ENCODE results near the gene MMP25.
A peak's percentile ranks its signal among the peaks of the same experiment; 100 is the strongest.

MMP25 gene

DNA sequence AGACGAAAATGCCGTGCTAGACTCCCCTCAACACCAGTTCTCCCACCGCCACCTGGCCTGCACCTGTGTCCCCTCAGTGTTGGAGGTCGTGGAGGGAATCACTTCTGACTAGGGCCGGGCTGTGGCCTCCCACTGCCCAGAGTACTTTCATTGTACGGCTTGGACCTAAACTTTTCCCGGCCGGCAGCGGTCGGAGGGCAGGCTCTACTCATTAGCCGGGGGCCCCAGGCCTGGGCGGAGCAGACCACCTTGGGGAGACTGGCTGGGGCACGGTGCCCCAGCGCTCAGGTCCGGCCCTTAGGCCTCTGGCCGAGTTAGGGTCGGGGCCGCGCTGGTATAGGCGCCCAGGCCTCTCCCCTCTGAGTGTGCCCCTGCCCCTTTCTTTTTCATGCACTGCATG is 29.0 kb upstream of the MMP25 start:
- DNase-seq (ENCODE audit: low spot score) = no peak

DNA sequence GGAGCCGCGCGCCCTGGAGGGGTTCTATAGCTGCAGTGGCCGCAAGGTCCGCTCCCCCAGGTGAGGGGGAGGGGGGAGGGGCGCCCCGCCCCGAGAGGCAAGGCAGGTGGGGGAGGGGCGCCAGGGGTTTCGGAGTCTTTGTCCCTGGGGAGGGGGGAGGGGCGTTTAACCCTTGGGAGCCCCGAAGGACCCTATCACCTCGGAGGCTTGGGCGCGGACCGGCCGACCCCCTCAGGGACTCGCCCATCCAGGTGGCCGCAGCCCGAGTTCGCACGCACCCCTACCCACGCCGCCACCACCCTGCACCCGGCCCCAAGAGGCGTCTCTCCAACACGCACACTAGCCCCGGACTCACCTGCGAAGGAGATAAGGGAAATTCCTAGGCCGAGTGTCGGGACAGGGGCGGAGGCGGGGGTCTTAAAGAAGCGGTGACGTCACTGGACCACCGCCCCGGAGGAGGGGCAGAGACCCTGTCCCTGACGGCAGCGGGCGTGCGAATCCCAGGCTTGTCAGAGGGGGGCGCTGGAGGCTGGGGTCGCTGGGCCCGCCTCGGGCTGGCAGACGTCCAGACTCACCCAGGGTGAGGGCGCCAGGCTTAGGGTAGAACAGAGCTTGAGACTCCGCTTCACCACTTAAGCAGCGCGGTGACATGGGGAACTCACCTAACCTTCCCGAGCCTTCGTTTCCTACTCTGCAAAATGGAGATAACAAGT is 28.4 kb upstream of the MMP25 start, which contains the start of gene CLDN6:
CLDN6 (minus strand) TSS at position 390 of the 713 bp plus-strand sequence. CDS start 2,162 bp downstream, outside the sequence.
- DNase-seq (ENCODE audit: low spot score) = no peak

DNA sequence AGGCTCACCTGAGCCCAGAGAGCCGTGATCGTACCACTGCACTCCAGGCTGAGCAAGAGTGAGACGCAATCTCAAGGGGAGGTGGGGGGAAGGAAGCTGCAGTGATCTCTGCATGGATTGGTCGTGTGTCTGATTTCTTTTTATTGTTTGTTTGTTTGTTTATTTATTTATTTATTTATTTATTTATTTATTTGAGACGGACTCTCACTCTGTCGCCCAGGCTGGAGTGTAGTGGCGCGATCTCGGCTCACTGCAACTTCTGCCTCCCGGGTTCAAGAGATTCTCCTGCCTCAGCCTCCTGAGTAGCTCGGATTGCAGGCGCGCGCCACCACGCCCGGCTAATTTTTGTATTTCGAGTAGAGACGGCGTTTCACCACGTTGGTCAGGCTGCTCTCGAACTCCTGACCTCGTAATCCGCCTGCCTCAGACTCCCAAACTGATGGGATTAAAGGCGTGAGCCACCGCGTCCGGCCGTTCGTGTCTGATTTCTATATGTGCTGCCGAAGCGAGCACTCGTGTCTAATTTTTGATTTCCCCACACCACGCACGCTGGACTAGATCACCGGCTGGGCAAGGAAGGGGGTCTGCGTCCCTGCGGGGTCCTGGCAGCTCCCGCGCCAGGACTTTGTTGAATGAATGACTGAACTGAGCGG is 26.6 kb upstream of the MMP25 start:
- DNase-seq (ENCODE audit: low spot score) = no peak

DNA sequence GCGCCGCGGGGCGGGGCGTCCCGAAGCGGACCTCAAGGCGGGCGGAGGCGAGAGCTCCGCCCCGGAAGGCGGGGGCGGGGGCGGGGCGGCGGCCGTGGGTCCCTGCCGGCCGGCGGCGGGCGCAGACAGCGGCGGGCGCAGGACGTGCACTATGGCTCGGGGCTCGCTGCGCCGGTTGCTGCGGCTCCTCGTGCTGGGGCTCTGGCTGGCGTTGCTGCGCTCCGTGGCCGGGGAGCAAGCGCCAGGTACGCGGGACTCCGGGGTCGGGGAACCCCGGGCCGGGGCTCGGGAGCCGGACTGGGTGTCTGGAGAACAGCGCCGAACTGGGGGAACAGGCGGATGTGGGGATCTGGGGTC is 26.1 kb upstream of the MMP25 start, which contains the start of gene TNFRSF12A:
TNFRSF12A (plus strand) TSS at position 122 of the 357 bp plus-strand sequence; CDS start at position 152, 30 bp downstream.
- DNase-seq (ENCODE audit: low spot score) = peak; percentile 66

DNA sequence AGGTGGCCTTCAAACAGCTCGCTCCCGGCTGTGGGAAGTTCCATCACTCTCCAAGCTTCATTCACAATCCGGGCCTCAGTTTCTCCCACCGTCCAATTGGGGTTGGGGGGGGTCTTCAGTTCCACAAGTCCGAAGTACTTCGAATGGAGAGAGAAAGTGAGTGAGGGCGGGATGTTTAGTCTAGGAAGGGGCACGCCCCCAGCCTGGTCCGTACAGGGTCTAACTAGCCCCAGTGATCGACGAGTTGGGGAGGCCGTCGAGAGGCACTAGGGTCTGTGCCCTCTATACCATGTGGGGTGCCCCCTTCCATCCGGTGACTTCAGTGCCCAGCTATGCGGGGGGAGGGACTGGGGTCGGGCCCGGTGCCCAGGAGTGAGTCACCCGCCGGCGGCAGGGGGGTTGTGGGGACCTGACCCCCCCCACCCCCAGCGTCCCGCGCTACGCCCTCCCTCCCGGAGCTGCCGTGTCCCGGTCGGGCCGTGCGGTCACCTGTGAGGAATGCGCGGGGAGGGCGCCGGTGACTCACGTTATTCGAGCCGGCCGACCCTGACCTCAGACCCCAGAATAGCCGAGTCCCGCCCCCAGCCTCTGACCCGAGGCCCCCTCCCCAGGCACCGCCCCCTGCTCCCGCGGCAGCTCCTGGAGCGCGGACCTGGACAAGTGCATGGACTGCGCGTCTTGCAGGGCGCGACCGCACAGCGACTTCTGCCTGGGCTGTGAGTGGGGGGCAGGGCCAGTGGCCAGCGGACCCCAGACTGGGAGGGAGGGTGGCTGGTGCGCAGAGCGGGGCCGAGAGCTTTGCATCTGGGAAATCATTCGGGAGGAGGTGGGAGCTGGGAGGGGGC is 25.5 kb upstream of the MMP25 start:
- peak; percentile 59 for DNase-seq (ENCODE audit: low spot score)

DNA sequence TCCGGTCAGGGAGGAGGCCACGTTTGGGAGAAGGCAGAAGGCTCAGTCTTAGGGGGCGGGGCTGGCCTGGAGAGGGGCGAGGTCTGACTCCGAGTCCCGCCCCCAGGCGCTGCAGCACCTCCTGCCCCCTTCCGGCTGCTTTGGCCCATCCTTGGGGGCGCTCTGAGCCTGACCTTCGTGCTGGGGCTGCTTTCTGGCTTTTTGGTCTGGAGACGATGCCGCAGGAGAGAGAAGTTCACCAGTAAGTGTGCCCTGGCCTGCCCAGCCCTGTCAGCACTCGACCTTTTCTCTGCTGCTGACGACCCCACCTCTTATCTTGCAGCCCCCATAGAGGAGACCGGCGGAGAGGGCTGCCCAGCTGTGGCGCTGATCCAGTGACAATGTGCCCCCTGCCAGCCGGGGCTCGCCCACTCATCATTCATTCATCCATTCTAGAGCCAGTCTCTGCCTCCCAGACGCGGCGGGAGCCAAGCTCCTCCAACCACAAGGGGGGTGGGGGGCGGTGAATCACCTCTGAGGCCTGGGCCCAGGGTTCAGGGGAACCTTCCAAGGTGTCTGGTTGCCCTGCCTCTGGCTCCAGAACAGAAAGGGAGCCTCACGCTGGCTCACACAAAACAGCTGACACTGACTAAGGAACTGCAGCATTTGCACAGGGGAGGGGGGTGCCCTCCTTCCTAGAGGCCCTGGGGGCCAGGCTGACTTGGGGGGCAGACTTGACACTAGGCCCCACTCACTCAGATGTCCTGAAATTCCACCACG is 24.7 kb upstream of the MMP25 start:
- peak; percentile 59 for DNase-seq (ENCODE audit: low spot score)

DNA sequence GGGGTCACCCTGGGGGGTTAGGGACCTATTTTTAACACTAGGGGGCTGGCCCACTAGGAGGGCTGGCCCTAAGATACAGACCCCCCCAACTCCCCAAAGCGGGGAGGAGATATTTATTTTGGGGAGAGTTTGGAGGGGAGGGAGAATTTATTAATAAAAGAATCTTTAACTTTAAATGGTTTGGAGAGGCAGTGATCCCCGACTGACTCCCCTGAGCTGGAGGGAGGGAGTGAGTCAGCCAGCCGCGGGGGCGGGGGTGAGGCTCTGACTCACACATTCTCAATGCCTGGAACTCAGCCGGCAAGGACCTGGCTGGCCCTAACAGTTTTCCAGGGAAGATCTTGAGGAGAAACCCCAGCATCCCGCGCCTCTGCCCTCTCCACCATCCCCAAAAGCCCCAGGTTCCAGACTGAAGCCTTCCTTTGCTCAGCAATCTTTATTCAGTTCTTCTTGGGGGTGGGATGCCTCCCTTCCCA is 24.1 kb upstream of the MMP25 start:
- peak; percentile 74 for DNase-seq (ENCODE audit: low spot score)

DNA sequence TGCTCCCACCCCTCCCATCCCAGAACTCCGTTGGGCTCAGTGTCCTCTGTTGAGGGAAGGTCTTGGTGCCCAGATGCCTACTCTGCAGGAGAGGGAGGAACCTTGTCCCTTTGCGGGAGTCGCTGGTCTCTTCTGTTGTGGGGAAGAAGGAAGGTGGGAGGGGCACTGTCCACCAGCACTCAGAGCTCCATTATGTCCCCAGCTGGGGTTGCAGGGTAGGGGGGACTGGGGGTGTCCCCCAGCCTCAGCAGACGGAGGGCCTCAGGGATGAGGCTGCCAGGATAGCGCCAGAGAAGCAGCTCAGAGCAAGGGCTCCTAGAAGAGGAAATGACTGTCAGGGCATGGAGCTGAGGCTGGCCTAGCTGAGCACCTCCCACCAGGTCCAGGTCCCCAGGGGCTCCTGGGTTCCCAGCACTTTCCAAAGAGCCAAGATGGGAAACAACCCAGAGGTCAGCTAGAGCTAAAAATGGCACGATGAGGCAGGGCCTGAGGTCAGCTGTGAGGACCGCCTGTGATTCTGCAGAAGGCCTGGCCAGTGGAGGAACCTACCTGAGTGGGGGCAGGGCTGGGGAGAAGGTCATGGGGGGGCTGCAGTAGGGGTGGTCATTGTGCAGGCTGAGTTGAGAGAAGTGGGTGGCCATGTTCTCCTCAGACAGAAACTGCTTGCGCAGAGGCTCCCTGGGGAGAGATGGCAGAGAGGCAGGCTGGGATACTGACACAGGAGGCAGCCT is 23.5 kb upstream of the MMP25 start:
- no peak for DNase-seq (ENCODE audit: low spot score)

DNA sequence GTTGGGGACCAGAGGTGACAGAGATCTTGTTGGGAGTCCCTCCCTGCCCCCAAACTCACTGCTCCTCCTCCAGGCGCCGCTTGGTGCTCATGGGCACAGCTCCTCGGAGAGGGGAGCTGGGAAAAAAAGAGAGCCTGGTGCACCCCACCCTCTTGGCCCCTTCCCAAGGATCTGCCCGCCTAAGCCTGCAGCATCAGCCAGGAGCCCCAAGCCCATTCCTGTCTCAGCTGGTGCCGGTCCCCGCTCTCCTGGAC is 23.0 kb upstream of the MMP25 start:
- no peak for DNase-seq (ENCODE audit: low spot score)

DNA sequence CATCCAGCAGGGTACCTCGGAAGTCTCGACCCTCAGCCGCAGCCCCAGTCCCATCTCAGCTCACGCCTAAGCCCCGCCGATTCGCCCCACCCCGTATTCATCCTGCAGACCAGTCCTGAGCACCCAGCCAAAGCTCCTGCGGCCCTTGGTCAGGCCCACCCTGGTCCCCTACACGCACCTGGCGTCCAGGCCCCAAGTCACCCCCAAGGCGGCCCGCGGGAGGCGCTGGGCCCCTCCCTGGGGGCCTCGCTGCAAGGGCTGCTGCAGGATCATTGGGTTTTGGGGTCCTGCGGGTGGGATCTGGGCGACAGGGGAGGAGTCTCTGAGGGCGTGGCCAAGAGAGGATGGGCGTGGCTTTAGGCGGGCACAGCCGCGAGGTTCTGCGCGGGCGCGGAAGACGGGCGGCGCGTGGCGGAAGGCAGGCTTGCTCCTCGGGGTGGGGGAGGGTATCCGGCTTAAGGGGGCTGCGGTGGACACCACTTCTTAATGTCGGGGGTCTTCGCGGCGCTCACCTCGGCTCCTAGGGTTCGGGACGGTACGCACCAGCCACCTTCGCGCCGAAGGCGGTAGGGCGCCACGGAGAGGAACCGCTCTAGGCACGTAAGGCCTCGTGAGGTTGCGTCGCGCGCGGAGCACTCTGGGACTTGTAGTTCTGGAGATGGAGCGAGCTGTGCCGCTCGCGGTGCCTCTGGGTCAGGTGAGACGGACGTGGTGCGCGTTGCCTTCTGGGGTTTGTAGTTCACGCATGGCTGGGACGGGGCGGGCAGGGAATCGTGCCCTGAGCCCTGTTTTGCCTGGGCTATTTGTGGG is 22.5 kb upstream of the MMP25 start, which contains the start of the genes HCFC1R1 and THOC6:
HCFC1R1 (minus strand) TSS at position 274 of the 810 bp plus-strand sequence; CDS start at position 273, 1 bp downstream.
THOC6 (plus strand) TSS at position 367 of the 810 bp plus-strand sequence; CDS start at position 659, 292 bp downstream.
- peak; percentile 95 for DNase-seq (ENCODE audit: low spot score)

DNA sequence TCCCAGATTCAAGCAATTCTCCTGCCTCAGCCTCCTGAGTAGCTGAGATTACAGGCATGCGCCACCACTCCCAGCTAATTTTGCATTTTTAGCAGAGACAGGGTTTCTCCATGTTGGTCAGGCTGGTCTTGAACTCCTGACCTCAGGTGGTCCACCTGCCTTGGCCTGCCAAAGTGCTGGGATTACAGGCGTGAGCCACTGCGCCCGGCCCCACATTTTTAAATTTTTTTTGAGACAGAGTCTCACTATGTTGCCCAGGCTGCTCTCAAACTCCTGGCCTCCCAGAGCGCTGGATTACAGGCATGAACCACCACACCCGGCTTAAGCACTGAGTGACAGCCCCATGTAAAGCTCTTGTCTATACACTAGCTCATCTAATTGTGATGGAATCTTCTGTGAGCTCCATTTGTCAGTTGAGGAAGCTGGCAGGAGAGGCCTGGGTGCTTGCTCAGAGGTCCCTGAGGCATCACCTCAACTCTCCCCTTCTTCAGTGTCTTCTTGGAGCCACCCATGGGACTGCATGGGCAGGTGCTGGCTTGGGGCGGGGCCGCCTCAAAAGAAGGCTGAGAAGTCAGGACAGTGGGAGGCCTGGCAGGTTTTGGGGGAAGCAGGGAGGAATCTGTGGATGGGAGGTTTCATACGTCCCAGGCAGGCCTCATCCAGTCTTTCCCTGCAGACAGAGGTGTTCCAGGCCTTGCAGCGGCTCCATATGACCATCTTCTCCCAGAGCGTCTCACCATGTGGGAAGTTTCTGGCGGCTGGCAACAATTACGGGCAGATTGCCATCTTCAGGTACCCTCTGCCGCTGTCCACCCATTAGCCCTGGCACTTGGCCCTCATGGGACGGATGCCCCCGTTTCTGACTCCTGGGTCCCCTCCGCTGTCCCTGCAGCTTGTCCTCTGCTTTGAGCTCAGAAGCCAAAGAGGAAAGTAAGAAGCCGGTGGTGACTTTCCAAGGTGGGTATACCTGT is 21.0 kb upstream of the MMP25 start:
- no peak for DNase-seq (ENCODE audit: low spot score)

DNA sequence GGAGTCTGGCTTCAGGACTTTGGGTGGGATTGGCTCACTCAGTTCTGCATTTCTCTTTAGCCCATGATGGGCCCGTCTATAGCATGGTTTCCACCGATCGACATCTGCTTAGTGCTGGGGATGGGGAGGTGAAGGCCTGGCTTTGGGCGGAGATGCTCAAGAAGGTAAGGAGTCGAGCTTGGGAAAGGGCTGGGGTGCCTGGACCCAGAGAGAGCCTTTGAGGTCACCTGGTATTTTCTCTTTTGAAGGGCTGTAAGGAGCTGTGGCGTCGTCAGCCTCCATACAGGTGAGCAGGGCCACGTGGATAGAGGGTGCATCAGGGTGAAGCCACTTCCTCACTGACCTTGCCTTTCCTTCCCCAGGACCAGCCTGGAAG is 20.4 kb upstream of the MMP25 start:
- DNase-seq (ENCODE audit: low spot score) = no peak

DNA sequence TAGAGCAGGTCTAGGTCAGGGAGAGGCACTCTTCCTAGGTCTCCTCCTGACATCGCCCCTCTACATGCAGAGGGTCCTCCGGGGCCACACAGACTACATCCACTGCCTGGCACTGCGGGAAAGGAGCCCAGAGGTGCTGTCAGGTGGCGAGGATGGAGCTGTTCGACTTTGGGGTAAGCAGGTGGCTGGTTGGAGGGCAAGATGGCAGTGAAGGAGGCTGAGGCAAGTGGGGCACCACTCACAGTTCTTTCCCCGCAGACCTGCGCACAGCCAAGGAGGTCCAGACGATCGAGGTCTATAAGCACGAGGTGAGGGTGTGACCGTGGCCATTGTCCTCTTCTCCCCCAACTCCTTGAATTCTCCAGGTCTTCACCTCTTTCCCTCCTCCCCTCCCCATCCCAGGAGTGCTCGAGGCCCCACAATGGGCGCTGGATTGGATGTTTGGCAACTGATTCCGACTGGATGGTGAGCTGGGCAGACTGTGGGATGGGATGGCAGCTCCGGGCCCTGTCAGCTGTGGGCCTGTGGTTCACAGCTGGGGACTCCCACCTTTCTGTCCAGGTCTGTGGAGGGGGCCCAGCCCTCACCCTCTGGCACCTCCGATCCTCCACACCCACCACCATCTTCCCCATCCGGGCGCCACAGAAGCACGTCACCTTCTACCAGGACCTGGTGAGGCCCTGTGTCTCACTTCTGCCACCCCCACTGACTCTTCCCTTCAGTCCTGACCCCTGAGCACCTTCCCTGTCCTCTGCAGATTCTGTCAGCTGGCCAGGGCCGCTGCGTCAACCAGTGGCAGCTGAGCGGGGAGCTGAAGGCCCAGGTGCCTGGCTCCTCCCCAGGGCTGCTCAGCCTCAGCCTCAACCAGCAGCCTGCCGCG is 19.5 kb upstream of the MMP25 start:
- DNase-seq (ENCODE audit: low spot score) = no peak

DNA sequence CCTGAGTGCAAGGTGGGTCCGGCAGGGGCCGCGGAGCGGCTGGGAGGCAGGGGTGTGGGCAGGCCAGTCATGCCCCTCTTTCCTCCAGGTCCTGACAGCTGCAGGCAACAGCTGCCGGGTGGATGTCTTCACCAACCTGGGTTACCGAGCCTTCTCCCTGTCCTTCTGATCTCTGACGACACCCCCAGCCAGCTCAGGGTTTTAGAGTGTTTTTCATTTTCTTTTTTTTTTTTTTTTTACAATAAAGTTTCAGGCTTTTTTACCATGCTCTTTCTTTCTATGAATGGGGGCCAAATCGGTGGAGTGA is 18.9 kb upstream of the MMP25 start:
- no peak for DNase-seq (ENCODE audit: low spot score)

DNA sequence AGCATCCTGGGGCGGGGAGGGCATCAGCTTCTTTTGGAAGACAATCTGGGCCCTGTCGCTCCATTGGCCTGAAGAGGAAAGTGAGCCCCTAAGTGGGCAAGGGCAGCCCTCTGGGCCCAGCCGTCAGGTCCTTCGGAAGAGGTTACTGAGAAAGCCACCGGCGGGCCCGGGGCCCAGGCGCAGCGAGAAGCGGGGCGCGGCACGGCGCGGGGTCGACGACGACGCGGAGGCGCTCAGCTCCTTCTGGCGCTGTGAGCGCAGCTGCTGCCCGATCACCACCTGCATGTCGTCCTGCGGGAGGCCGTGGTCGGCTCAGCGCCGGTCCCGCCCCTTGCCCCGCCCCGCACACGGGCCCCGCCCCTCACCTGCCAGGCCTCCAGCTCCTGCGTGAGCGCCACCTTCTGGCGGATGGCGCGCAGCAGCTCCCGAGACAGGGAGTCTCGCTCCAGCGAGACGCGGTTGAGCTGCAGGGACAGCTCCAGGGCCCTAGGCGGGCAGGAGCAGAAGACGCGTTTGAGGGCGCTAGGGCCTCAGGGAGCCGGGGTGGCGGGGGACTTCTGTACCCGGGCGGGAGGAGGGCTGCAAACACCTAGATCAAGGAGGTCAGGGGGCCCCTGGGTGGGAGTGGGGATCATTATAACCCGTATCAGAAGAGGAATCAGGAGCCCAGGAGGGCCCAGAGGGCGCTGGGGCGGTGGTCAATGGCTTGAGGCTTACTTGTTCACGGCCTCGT is 18.2 kb upstream of the MMP25 start:
- peak; percentile 87 for DNase-seq (ENCODE audit: low spot score)

DNA sequence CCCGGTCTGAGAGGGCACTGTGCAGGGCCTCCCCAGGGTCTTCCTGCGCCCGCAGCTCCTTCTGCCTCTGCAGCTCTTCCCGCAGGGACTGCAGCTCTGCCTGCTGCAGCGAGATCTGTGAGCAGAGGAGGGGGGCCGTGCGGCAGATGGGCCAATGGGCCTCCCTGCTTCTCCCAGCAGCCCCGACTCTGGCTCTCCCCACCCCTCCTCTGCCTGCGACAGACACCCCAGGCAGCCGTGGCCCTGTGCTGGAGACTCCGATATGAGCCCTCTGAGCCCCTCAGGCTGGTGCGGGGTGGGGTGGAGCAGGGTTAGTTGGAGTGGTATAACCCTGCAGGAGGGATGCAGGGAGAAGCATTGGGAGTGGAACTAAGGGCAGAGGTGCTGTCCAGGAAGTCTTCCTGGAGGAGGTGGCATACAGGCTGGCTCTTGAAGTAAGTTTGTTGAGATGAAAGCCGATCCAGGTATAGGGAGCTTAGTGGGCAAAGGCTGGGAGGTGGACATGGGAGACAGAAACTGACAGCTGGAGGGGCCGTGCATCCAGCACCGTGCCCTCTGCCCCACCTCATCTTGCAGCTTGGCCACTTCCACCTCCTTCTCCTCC is 17.5 kb upstream of the MMP25 start:
- no peak for DNase-seq (ENCODE audit: low spot score)
